Measurements from ENCODE around the gene CALB2. TPM values are rescaled to one million over a fixed set of nuclear protein-coding genes. Genes with fewer than 3 reads are reported as not detected.

CALB2 gene
- total and polyA plus RNA-seq, 2 donors (not counting 3 experiments of a cell fraction or from before 2014, with no cell fraction given): not detected

DNA sequence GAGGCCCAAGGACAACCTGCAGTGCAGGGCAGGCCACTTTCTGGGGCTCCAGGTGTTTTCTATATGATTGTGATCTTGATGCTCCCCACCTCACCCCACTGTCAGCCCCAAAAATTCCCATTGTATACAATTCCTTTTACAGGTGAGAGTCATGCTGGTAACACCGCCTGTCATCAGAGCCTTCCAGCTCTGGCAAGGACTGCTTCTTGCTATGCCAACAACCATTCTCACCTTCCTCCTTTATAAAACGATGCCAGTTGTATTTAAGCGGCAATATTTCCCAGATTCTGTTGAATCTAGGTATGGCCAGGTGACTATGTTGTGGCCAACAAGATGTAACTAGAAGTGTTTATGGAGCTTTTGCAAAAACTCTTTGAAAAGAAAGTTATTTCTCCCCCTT is 30.4 kb upstream of the CALB2 start:
- DNase-seq (ENCODE audit: low read depth, low spot score) (no peak), FAIRE-seq (no peak)
- H3K27me3 ChIP-seq (ENCODE audit: control insufficient read depth in 2 of 2, insufficient read depth in 2 of 2, low read length in 2 of 2): no peaks in the 10 kb centered on the region
- H3K9me3 ChIP-seq (replicated peaks; ENCODE audit: control insufficient read depth, insufficient read depth, low read length): no peaks in the 10 kb centered on the region
- intact Hi-C loops (cut with micrococcal nuclease): no loop called here
- H3K4me2 ChIP-seq (ENCODE audit: insufficient read depth, low read length): no peak overlapping the region
- no peaks in the 10 kb centered on the region for H3K9me1 ChIP-seq (replicated peaks; ENCODE audit: control insufficient read depth, extremely low read depth, insufficient read depth, low read length)
- ChIA-PET CTCF (interaction anchor here (4.4 kb wide), 1 partner anchor 16 kb away, joined by 38 read pairs; no protein-coding TSS in a partner anchor), POLR2A (no interaction called here)
- H3K4me1 ChIP-seq (ENCODE audit: control insufficient read depth, extremely low read depth, insufficient read depth, low read length): no peaks in the 10 kb centered on the region
- no peaks in the 10 kb centered on the region for H3K79me2 ChIP-seq (ENCODE audit: control insufficient read depth, insufficient read depth, low read length)
- no peak overlapping the region for H3K9ac ChIP-seq (replicated peaks; ENCODE audit: extremely low read depth, insufficient read depth, low read length)
- H3K27ac ChIP-seq (ENCODE audit: insufficient read depth, low read depth, low read length): no peak overlapping the region
- dilution Hi-C loops (cut with MboI; ENCODE audit: extremely low pct_ligation_motif_present, low sequenced_read_pairs): no loop called here
- H3K4me3 ChIP-seq (replicated peaks in 1 of 3; ENCODE audit: insufficient read depth in 1 of 3, low read depth in 1 of 3, low read length in 3 of 3): no peak overlapping the region
- TF ChIP-seq, protein P1, sequence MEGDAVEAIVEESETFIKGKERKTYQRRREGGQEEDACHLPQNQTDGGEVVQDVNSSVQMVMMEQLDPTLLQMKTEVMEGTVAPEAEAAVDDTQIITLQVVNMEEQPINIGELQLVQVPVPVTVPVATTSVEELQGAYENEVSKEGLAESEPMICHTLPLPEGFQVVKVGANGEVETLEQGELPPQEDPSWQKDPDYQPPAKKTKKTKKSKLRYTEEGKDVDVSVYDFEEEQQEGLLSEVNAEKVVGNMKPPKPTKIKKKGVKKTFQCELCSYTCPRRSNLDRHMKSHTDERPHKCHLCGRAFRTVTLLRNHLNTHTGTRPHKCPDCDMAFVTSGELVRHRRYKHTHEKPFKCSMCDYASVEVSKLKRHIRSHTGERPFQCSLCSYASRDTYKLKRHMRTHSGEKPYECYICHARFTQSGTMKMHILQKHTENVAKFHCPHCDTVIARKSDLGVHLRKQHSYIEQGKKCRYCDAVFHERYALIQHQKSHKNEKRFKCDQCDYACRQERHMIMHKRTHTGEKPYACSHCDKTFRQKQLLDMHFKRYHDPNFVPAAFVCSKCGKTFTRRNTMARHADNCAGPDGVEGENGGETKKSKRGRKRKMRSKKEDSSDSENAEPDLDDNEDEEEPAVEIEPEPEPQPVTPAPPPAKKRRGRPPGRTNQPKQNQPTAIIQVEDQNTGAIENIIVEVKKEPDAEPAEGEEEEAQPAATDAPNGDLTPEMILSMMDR (IDR thresholded peaks at IDR 0.05; ENCODE audit: extremely low read depth in 1 of 2, insufficient read depth in 1 of 2, low read depth in 1 of 2, low read length in 2 of 2): no peak
- no peak for TF ChIP-seq GATA2 (IDR thresholded peaks at IDR 0.05; ENCODE audit: insufficient read depth, insufficient read length, low read depth, low read length)
- TF ChIP-seq POLR2A (IDR thresholded peaks at IDR 0.05; ENCODE audit: low read depth, low read length): no peak
- TF ChIP-seq EZH2 (IDR thresholded peaks at IDR 0.05; ENCODE audit: borderline replicate concordance, low read depth, low read length, severe bottlenecking): no peak
- no peak for TF ChIP-seq FOS (IDR thresholded peaks at IDR 0.05; ENCODE audit: borderline replicate concordance, insufficient read depth, low read length)
- TF ChIP-seq, protein P2, sequence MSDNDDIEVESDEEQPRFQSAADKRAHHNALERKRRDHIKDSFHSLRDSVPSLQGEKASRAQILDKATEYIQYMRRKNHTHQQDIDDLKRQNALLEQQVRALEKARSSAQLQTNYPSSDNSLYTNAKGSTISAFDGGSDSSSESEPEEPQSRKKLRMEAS (IDR thresholded peaks at IDR 0.05; ENCODE audit: insufficient read depth, insufficient read length): no peak
- TF ChIP-seq JUN (IDR thresholded peaks at IDR 0.05; ENCODE audit: borderline replicate concordance, insufficient read depth, insufficient read length, low read depth): no peak
- no peak for TF ChIP-seq MYC (IDR thresholded peaks at IDR 0.05; ENCODE audit: low read depth, low read length)
- TF ChIP-seq POLR2AphosphoS5 (IDR thresholded peaks at IDR 0.05; ENCODE audit: insufficient read depth, low read depth, low read length): no peak
- no peaks in the 10 kb centered on the region for H4K20me1 ChIP-seq (replicated peaks; ENCODE audit: control insufficient read depth, extremely low read depth, insufficient read depth, low read length)
- H2AFZ ChIP-seq (ENCODE audit: low read depth, low read length): no peak overlapping the region
- no peaks in the 10 kb centered on the region for H3K36me3 ChIP-seq (ENCODE audit: control insufficient read depth in 2 of 2, extremely low read depth in 1 of 2, insufficient read depth in 2 of 2, low read length in 2 of 2)
- no TSS peak for BruUV-seq (replicated peaks)
